Forelimb muscle (tissue), 1 donor: ENCODE results near the gene CACNA1H. TPM values are rescaled to one million over a fixed set of nuclear protein-coding genes. Genes with fewer than 3 reads are reported as not detected.
"Not testable (repeated sequence)": the region's sequence is repeated elsewhere in the genome, so short reads cannot be mapped to it uniquely, and the experiment has no call there.

Experiments used
- DNase-seq: peaks from one replicate; pipeline ENCODE4 v3.0.0-alpha.2; 2013; ENCODE audit warnings: low read depth
- polyA plus RNA-seq: library from polyadenylated mRNA; unstranded; fragments of 120-200 nt; gene quantifications from one replicate; pipeline ENCODE4 v1.2.1, GENCODE V29; 2013; ENCODE audit not compliant: insufficient read length

The CACNA1H gene
- polyA plus RNA-seq, 1 donor: 51.6 TPM

DNA sequence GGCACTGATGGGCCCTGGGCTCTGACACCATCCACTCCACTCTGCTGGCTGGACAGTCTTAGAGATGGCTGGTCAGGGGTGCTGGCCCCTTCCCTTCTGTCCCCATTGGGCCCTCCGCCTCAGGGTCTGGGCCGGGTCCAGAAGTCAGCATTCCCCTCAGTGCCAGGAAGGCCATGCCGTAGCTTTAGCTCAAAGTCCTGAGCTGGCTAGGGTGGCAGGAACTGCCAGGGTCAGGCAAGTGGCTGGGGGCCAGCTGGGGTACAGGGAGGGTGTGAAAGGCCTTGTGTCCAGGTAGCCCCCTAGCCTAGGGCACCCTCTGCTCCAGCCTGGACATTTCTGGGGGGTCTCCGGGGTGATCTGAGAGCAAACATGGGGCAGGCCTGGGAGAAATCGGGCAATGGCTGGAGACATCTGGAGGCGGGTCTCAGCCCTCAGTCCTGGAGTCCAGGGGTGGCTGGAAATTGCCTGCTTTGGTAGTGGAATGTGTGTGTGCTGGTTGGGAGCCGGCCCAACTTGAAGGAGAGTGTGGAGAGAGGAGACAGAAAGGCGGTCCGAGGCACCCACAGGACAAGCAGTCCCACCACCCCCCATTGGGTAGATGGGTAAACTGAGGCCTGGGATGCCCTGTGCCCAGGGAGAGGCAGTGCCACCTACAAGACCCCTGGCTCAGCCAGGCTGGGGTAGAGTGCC is 39.6 kb downstream of the CACNA1H start:
- DNase-seq: no peak

DNA sequence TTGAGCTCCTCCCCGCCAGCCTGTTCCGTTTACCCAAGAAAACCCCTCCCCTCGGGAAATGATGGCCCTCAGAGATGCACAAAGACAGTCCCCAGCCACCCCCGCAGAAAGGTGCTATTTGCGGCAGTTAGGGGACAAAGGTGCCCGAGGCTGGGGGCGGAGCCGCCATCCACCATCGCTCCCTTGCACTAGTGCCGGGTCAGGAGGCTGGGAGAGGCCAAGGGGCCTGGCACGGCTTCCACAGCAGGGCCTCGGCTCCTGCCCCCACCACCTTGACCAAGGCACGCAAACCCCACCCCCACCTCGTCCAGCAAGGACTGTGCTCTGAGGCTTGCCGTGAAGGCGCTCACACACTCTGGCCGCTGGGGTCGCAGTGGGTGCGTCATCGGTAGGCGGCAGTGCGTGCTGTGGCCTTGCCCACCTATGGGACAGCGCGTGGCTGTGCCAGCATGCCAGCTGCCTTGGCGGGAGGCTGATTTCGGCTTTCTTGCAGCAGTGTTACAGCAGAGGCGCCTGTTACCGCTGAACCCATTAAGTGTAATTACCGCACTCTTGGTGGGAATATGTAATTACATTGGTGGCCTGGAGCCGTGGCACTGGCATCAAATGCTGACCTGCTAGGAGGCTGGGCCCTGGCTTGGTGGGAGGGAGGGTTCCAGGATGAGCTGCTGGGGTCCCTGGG is 40.4 kb downstream of the CACNA1H start:
- no peak for DNase-seq

DNA sequence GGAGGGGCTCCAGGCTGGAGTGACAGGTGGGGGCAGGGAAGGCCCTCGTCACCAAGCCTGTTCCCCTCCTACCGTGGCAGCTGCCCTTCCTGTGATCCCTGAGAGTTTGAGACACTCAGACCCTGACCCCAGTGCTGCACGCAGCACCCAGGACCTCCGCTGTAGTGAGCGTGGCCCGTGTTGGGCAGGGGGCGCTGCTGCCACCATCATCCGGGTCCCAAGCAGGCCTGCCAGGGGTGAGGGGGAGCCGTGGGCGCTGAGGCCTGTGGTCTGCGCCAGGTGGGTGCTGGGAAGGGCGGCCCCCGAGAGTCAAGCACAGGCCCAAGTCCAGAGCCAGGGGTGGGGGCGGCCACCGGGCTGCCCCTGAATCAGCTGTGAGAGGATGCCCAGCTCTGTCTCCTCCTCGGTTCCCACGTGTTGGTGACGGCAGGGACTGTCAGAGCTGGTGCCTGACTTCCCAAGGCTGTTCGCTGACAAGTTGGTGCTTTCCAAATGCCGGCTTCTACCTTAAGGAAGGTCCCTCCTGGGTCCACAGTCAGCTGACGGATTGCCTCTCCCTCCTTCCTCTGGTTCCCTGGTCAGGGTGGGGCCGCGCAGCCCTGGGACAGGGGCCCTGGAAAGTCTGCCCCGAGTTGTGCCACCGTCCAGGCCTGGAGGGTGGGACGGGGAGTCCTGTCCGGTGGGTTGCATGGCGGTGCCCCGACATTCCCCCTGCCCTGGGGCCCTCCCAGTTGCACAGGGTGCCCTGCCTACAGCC is 41.1 kb downstream of the CACNA1H start:
- no peak for DNase-seq

DNA sequence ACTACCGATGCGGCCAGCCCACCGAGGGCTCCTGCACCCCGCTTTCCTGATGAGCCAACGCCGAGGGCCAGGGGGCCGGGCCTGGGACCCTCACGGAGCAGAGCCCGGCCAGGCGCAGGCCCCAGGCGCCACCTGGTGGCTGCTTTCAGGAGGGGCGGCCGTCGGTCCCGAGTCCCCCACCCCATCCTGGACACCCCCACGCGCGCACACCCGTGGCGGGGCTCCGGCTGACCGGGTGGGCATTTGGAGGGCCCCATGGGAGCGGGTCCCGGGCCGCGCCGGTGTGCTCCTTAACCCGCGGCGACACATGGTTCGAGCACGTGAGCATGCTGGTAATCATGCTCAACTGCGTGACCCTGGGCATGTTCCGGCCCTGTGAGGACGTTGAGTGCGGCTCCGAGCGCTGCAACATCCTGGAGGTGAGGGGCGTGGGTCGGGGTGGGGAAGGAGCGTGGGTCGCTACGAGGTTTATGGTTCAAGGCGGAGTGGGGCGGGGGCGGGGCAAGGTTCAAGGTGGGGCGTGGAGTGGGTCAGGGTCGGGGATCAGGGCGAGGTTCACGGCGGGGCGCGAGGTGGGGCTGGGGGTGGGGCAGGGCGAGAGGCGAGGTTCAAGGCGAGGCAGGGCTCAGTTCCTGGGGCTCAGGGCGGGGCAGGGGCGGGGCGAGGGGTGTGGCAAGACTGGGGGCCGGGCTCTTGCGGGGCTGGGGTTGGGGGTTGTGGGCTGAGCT is 41.9 kb downstream of the CACNA1H start:
- no peak for DNase-seq

DNA sequence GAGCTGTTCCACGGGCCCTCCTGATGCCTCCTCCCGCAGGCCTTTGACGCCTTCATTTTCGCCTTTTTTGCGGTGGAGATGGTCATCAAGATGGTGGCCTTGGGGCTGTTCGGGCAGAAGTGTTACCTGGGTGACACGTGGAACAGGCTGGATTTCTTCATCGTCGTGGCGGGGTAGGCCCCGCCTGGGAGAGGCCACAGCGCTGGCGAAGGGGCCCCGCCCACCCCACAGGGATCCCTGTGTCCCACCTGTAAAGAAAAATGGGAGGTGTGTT is 42.4 kb downstream of the CACNA1H start:
- no peak for DNase-seq

DNA sequence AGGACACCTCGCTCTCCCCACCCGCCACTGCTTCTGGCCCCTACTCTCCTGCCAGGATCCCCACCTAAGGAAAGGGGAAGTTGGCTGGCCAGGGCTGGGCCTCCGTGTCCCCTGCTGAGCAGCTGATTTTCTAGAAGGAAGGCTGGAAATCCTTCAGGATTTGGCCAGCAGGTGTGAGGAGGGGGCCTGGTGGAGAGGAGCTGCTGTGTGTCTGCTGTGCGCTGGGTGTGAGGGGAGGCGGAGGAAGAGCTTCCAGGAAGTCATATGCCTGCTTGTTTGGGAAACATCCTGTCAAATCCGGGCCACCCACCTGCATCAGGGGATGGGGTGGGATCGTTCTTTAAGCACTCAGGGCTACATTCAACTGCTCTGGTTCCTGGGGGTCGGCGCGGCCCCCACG is 43.6 kb downstream of the CACNA1H start:
- DNase-seq: no peak

DNA sequence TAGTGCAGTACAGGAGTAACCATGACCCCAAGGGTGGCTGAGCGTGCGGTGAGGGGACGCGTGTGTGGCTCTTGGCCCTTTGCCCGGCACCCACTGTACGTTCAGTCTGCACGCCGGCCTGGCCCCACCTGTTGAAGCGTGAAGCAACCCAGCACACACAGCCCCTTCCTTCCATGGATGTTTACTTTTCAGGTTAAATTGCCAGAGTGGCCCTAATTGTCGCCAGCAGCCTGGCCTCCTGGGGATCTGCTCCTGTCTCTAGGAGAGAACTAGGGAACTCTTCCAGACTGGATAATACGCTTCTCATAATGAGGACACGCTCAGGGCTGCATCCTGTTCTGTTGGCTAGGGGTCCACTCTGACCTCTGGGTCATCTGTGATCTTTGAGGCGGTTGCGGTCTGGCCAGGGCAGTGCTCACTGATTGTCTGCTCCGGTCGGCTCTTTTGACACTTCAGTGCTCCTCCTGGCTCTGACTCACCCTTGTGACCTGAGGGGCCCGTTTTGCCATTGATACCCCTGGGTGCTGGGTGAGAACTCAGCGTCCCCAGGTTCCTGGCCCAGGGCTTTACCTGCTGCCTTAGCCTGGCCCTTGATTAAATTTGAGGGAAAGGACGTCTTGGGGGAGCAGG is 44.4 kb downstream of the CACNA1H start:
- no peak for DNase-seq

DNA sequence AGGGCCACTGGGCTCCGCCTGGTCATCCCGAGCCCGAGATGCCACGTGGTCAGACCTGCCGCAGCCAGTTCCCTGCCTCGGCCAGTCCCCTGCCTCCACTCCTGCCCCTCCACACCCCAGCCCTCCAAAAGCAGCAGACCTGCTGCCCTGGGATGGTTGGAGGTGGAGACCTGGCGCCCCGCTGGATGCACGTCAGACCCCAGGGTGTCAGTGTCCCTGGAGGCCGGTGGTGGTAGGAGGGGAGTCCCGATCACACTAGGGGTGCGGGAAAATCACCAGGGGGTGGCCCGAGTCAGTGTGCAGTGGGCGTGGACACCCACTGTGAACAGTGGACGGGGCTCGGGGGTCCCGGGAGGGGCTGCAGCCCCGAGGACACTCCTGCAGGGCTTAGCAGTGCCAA is 45.3 kb downstream of the CACNA1H start:
- DNase-seq: no peak

DNA sequence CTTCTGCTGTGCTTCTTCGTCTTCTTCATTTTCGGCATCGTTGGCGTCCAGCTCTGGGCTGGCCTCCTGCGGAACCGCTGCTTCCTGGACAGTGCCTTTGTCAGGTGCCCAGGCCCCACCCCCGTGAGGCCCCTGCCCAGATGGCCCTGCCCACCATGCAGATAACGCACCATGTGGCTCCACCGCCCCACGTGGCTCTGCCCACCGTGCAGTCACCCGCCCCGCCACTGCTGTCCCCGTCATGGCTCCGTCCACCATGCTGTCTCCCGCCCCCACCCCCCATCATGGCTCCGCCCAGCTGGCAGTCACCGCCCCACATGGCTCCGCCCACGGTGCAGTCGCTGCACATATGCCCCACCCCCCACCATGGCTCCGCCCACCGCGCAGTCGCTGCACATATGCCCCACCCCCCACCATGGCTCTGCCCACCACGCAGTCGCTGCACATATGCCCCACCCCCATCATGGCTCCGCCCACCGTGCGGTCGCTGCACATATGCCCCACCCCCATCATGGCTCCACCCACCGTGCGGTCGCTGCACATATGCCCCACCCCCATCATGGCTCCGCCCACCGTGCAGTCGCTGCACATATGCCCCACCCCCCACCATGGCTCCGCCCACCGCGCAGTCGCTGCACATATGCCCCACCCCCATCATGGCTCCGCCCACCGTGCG is 45.9 kb downstream of the CACNA1H start:
- DNase-seq: not testable (repeated sequence)

DNA sequence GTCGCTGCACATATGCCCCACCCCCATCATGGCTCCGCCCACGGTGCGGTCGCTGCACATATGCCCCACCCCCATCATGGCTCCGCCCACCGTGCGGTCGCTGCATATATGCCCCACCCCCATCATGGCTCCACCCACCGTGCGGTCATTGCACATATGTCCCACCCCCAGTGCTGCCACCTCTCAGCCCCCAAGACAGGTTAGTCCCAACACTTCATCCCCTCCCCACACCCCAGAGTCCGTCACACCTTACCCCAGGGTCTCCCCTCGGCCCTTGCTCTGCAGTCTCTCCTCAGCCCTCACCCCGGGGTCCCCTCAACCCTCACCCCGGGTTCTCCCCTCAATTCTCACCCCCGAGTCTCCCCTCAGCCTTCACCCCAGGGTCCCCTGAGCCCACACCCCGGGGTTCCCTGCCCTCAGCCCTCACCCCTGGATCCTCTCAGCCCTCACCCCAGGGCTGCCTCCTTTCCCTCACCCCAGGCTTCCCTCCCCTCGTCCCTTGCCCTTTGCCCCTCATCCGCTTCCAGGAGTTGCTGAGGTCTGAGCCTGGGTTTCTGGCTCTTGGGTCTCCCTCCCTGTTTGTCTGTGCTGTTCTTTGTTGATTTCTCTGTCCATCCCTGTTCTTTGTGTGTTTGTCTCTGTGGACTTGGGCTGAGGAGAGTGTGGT is 46.6 kb downstream of the CACNA1H start:
- DNase-seq: no peak

DNA sequence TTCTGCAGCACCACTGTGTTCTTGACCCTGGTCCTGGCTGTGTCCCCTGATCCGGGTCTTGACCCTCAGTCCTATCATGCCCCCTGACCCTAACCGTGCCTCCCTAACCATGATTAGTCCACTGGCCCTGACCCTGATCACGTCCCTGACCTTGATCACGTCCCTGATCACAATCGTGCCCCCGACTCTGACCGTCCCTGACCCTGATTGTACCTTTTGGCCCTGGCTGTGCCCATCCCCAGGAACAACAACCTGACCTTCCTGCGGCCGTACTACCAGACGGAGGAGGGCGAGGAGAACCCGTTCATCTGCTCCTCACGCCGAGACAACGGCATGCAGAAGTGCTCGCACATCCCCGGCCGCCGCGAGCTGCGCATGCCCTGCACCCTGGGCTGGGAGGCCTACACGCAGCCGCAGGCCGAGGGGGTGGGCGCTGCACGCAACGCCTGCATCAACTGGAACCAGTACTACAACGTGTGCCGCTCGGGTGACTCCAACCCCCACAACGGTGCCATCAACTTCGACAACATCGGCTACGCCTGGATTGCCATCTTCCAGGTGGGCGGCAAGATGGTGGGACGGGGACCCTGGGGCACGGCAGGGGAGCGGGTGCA is 47.2 kb downstream of the CACNA1H start:
- DNase-seq: no peak

DNA sequence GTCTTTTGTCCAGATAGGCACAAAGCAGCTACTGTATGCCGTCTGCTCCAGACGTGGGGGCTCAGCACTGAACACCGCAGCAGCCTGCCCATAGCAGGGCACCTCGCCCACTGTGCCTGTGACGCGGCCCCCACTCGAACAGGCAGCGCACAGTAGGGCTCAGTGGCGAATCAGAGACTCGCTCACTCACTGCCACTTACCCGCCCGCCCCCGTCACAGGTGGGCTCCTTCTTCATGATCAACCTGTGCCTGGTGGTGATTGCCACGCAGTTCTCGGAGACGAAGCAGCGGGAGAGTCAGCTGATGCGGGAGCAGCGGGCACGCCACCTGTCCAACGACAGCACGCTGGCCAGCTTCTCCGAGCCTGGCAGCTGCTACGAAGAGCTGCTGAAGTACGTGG is 48.5 kb downstream of the CACNA1H start:
- DNase-seq: no peak

DNA sequence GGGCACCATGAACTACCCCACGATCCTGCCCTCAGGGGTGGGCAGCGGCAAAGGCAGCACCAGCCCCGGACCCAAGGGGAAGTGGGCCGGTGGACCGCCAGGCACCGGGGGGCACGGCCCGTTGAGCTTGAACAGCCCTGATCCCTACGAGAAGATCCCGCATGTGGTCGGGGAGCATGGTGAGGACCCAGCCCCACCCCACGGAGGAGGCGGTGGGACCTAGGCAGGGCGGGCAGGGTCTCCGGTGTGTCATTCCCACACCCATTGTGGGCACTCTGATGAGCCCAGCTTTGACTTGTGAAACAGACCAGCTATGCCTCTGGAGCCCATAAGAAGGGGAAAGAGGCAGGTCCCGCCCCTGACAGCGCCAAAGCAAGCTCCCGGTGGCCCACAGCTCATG is 49.4 kb downstream of the CACNA1H start:
- DNase-seq: no peak

DNA sequence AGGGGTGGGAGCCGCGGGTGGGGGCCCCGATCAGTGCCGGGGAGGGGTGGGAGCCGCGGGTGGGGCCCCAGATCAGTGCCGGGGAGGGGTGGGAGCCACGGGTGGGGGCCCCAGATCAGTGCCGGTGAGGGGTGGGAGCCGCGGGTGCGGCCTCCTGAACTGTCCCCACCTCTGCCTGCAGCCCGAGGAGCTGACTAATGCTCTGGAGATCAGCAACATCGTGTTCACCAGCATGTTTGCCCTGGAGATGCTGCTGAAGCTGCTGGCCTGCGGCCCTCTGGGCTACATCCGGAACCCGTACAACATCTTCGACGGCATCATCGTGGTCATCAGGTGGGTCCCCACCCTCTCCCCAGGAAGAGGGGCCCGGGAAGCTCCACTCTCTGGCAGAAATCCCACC is 52.0 kb downstream of the CACNA1H start:
- DNase-seq: no peak

DNA sequence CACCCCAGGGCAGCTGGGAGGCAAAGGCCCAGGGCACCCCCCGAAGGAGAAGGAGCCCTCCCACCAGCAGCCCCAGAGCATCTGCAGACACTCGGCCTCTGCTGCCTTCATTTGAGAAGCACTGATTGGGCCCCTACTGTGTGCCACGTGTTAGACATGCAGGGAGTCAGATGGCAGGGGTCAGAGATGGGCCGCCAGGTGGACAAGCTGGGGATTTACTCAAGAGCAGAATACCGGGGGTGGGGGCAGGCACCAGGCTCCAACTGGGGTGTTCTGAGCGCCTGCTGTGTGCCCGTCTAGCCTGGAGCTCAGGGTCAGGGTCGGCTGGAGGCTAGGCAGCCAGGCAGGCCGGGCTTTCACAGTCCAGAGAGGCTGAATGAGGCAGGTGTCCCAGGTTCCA is 53.4 kb downstream of the CACNA1H start:
- DNase-seq: no peak

DNA sequence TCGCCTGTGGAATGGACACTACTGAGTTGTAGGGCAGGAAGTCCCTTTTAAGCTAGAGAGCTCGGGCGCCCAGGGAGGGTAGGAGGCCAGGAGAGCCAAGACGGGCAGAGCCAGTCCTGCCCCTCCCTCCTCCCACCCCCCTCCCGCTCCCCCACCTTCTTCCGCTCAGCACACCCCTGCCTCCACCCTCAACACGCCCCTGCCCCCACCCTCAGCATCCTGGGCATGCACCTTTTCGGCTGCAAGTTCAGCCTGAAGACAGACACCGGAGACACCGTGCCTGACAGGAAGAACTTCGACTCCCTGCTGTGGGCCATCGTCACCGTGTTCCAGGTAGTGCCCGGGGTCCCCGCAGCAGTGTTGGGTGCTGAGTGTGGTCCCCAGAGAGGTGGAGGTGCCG is 53.9 kb downstream of the CACNA1H start:
- DNase-seq: no peak

DNA sequence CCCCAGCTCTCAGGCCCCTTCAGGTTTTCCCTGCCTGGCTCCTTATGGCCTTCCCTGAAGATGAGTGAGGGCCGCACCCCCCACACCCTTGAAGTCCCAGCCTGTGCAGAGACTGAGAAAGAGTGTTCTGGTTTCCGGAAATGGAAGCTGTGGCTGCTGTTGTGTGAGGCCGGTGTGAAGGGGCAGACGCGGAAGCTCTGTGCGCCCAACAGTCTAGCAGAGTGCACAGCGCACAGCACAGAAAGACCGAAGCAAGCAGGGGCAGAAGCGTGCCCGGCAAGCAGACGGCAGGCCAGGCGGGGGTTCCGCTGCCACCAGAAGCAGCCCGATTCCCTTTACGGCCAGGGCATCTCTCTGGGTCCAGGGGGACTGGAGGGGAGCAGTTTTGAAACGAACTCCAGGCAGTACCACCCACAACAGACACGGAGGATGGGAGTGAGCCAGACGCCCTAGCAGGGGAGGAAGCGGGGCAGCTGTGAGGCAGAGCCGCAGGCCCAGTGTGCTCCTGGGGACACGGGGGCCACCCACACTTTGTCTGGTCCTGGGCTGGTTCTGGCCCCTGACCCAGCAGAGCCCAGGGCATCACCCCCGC is 55.4 kb downstream of the CACNA1H start:
- no peak for DNase-seq

DNA sequence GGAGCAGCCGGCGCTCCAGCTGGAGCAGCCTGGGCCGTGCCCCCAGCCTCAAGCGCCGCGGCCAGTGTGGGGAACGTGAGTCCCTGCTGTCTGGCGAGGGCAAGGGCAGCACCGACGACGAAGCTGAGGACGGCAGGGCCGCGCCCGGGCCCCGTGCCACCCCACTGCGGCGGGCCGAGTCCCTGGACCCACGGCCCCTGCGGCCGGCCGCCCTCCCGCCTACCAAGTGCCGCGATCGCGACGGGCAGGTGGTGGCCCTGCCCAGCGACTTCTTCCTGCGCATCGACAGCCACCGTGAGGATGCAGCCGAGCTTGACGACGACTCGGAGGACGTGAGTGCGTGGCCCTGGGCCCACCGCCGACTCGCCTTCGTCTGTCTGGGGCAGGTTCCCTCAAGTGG is 56.2 kb downstream of the CACNA1H start:
- no peak for DNase-seq

DNA sequence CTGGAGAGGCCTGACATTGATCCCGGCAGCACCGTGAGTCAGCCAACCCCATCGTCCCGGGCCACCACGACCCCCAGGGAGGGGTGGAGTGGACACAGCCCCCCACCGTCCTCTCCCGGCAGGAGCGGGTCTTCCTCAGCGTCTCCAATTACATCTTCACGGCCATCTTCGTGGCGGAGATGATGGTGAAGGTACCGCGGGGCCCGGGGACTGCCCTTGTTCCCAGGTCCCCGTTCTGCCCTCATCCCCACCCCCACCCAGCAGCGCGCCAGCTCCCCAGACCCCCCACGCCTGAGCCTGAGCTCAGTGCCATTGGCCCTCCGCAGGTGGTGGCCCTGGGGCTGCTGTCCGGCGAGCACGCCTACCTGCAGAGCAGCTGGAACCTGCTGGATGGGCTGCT is 57.6 kb downstream of the CACNA1H start:
- DNase-seq: no peak
